ENCODE data around the gene AKT1S1. TPM values are rescaled to one million over a fixed set of nuclear protein-coding genes. Genes with fewer than 3 reads are reported as not detected.

The AKT1S1 gene
- total and polyA plus RNA-seq, 2 donors (not counting 3 experiments of a cell fraction or from before 2014, with no cell fraction given) = 64.2 to 68.3 TPM

DNA sequence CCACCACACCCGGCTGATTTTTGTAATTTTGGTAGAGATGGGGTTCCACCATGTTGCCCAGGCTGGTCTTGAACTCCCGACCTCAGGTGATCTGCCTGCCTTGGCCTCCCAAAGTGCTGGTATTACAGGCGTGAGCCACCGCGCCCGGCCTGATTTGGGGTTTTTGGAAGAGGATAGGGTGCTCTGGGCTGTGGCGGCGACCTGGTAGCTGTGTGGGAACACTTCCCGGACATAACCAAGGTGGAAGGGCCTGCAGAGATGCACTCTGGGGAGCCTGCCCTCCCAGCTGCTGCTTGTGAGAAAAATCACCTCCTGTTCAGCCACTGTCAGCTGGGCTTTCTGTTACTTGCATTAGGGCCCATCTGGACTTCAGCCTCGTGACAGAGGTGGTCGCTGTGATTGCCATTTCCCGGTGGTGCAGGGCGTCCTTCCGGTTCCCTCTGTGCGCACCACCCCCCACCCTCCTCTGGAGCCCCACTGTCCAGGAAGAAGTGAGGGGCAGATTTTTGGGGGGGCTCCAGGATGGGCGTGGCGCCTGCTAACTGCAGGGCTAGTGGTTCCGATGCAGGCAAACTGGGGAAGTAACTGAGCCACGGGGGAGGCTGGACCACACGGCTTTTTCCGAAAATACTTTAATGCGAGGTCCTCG is 12.0 kb upstream of the AKT1S1 start:
- Histone ChIP-seq H3K9me1 (replicated peaks; ENCODE audit: control insufficient read depth, extremely low read depth, insufficient read depth, low read length) (no peaks in the 10 kb centered on the region), H3K4me3 (replicated peaks in 1 of 3; ENCODE audit: insufficient read depth in 1 of 3, low read depth in 1 of 3, low read length in 3 of 3) (no peak overlapping the region), H3K27ac (ENCODE audit: insufficient read depth, low read depth, low read length) (no peak overlapping the region), H3K4me2 (ENCODE audit: insufficient read depth, low read length) (no peak overlapping the region), H3K9me3 (replicated peaks; ENCODE audit: control insufficient read depth, insufficient read depth, low read length) (no peaks in the 10 kb centered on the region), H3K27me3 (ENCODE audit: control insufficient read depth in 2 of 2, insufficient read depth in 2 of 2, low read length in 2 of 2) (no peaks in the 10 kb centered on the region), H3K9ac (replicated peaks; ENCODE audit: extremely low read depth, insufficient read depth, low read length) (no peak overlapping the region), H3K4me1 (ENCODE audit: control insufficient read depth, extremely low read depth, insufficient read depth, low read length) (peaks cover 3% of the 10 kb centered on the region), H2AFZ (ENCODE audit: low read depth, low read length) (no peak overlapping the region), H3K36me3 (ENCODE audit: control insufficient read depth in 2 of 2, extremely low read depth in 1 of 2, insufficient read depth in 2 of 2, low read length in 2 of 2) (peaks cover 6% of the 10 kb centered on the region in 2 experiments), H3K79me2 (ENCODE audit: control insufficient read depth, insufficient read depth, low read length) (no peaks in the 10 kb centered on the region), H4K20me1 (replicated peaks; ENCODE audit: control insufficient read depth, extremely low read depth, insufficient read depth, low read length) (no peaks in the 10 kb centered on the region)
- BruUV-seq (replicated peaks) = no TSS peak
- CTCF ChIA-PET = no interaction called here
- POLR2A ChIA-PET = no interaction called here
- no peak for DNase-seq (ENCODE audit: low read depth, low spot score)
- FAIRE-seq = peak; percentile 4
- dilution Hi-C loops (cut with MboI; ENCODE audit: extremely low pct_ligation_motif_present, low sequenced_read_pairs) (no loop called here), intact Hi-C loops (cut with micrococcal nuclease) (no loop called here)
- TF ChIP-seq POLR2AphosphoS5 (IDR thresholded peaks at IDR 0.05; ENCODE audit: insufficient read depth, low read depth, low read length) (no peak), GATA2 (IDR thresholded peaks at IDR 0.05; ENCODE audit: insufficient read depth, insufficient read length, low read depth, low read length) (no peak), FOS (IDR thresholded peaks at IDR 0.05; ENCODE audit: borderline replicate concordance, insufficient read depth, low read length) (no peak), MYC (IDR thresholded peaks at IDR 0.05; ENCODE audit: low read depth, low read length) (no peak), EZH2 (IDR thresholded peaks at IDR 0.05; ENCODE audit: borderline replicate concordance, low read depth, low read length, severe bottlenecking) (no peak), JUN (IDR thresholded peaks at IDR 0.05; ENCODE audit: borderline replicate concordance, insufficient read depth, insufficient read length, low read depth) (no peak)
- TF ChIP-seq, protein P1, sequence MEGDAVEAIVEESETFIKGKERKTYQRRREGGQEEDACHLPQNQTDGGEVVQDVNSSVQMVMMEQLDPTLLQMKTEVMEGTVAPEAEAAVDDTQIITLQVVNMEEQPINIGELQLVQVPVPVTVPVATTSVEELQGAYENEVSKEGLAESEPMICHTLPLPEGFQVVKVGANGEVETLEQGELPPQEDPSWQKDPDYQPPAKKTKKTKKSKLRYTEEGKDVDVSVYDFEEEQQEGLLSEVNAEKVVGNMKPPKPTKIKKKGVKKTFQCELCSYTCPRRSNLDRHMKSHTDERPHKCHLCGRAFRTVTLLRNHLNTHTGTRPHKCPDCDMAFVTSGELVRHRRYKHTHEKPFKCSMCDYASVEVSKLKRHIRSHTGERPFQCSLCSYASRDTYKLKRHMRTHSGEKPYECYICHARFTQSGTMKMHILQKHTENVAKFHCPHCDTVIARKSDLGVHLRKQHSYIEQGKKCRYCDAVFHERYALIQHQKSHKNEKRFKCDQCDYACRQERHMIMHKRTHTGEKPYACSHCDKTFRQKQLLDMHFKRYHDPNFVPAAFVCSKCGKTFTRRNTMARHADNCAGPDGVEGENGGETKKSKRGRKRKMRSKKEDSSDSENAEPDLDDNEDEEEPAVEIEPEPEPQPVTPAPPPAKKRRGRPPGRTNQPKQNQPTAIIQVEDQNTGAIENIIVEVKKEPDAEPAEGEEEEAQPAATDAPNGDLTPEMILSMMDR (IDR thresholded peaks at IDR 0.05; ENCODE audit: extremely low read depth in 1 of 2, insufficient read depth in 1 of 2, low read depth in 1 of 2, low read length in 2 of 2) = no peak
- TF ChIP-seq, protein P2, sequence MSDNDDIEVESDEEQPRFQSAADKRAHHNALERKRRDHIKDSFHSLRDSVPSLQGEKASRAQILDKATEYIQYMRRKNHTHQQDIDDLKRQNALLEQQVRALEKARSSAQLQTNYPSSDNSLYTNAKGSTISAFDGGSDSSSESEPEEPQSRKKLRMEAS (IDR thresholded peaks at IDR 0.05; ENCODE audit: insufficient read depth, insufficient read length) = no peak

All from endothelial cell of umbilical vein (primary cell).